NCI-H2107 (cell line): Measurements from ENCODE around the gene ADNP2.

Experiments
- DNase-seq: peaks from one replicate; lab custom pipeline; 2025; lab: John Stamatoyannopoulos, UW

The ADNP2 gene

DNA sequence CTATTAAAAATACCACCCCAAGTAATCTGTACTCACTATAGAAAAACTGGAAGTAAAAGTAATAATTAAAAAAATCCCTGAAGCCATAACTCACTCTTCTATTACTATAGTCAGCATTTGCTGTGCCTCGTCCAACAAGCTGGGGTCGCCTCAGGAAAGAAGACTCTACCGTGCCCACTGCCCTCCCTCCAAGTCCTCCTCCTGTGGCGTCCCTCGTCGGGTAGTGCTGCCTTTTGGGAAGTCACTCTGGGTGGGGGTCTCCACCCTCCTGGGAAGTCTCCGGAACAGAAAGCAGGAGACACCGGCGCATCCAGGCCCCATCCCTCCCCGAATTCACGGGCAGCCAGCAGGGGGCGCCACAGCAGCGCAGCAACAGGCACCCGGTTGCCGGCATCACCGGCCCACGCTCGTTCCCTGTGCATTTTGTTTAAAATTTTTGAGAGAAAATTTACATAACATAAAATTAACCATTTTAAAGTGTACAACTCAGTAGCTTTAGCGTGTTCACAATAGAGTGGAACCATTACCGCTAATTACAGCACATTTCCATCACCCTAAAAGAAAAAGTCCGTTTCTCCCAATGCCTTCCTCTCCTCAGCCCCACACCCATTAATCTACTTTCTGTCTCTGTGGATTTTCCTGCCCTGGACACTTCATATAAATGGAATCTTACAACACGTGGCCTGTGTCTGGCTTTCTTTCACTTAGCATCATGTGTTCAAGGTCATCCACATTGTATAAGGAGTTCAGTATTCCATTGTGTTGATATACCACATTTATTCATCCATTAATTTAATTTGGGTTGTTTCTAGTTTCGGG lies 62.2 kb downstream of the ADNP2 start:
- DNase-seq: no peak

DNA sequence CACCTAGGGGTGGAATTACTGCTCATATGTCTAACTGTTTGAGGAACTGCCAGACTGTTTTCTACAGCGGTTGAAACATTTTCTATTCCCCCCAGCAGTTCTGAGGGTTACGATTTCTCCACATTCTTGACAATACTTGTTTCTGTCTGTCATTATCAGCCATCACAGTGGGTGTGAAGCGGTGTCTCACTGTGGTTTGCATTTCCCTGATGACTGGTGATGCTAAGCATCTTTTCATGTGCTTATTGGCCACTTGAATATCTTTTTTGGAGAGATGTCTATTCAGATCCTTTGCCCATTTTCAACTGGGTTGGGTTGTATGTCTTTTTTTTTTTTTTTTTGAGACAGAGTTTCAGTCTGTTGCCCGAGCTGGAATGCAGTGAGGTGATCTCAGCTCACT lies 63.0 kb downstream of the ADNP2 start:
- no peak for DNase-seq

DNA sequence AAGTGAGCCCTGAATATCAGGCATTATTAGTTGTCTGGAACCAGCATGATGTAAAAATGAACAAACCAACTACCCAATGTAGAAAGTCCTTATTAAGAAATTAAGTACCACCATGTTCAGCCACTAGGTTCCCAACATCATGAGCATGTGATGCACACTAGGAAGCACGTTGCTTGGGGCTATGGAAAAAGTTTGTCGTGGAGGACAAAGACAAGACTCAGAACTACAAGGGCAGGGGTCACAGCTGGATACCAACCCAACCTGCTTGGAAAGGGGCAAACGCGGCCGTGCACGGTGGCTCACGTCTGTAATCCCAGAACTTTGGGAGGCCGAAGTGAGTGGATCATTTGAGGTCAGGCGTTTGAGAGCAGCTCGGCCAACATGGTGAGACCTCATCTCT lies 64.0 kb downstream of the ADNP2 start:
- DNase-seq: no peak

DNA sequence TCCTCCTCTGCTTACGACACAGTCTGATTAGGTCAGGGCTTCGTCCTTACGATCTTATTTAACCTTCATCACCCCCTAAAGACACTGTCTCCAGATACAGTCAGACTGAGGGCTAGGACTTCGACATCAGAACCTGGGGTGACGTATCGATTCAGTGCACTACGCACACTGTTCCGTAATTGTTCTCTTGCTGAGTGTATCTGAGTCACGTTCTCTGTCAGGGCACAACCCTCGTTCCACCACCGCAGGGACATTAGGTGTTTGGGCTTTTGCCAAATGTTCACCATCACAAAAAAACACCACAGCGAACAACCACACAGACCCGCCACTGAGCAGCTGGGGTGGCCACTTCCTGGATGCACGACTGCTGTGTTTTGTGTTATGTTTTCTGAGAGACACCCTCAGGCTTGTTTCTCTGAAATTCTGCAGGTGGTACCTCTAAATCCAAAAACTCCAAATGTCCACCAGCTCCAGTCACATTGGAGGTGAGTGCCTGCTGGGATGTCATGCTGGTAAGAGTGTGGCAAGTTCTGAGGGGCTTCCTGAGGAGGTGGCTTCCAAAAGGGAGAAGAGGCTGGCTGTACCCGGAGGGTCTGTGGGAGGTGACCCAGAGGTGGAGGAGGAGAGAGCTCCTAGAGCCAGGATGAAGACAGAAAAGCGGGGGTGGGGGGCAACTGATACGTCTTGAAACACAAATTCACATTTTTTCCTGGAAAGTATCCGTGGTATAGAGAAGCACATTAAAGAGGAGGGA lies 66.6 kb downstream of the ADNP2 start:
- DNase-seq: peak; percentile 14

DNA sequence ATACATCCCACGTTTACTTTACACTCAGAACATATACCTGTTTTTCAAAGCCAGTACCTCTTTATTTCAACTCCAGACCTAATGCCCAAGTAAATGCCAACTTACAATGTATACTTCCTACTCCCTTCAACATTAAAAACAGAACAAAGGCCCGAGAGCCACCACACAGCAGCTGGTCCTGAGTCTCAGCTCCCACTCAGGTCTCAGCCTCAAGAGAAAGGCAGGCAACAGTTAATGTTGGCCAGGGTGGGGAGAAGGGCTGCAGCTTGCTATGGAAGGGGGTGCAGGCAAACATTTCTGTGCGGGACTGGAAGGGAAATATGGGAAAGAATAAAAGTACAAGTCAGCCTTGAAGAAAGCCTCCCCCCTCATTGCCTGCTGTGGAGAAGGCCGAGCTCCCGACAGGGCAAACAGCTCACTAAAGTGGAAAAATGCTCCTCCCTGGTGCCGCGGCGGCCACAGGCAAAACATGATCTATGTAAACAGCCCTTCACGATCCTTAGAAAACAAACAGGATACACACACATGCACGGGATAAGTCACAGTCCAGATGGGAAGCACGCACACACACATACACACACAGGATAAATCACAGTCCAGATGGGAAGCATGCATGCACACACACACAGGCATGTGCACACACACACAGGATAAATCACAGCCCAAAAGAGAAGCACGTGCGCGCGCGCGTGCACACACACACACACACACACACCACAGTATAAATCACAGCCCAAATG lies 67.4 kb downstream of the ADNP2 start:
- DNase-seq: no peak

DNA sequence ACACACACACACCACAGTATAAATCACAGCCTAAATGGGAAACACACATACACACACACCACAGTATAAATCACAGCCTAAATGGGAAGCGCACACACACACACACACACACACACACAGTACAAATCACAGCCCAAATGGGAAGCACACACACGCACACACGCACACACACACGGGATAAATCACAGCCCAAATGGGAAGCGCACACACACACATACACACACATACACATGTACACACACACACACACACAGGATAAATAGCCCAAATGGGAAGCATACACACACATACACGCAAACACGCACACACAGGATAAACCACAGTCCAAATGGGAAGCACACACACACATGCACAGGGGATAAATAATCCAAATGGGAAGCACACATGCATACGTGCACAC lies 68.1 kb downstream of the ADNP2 start:
- DNase-seq: no peak

DNA sequence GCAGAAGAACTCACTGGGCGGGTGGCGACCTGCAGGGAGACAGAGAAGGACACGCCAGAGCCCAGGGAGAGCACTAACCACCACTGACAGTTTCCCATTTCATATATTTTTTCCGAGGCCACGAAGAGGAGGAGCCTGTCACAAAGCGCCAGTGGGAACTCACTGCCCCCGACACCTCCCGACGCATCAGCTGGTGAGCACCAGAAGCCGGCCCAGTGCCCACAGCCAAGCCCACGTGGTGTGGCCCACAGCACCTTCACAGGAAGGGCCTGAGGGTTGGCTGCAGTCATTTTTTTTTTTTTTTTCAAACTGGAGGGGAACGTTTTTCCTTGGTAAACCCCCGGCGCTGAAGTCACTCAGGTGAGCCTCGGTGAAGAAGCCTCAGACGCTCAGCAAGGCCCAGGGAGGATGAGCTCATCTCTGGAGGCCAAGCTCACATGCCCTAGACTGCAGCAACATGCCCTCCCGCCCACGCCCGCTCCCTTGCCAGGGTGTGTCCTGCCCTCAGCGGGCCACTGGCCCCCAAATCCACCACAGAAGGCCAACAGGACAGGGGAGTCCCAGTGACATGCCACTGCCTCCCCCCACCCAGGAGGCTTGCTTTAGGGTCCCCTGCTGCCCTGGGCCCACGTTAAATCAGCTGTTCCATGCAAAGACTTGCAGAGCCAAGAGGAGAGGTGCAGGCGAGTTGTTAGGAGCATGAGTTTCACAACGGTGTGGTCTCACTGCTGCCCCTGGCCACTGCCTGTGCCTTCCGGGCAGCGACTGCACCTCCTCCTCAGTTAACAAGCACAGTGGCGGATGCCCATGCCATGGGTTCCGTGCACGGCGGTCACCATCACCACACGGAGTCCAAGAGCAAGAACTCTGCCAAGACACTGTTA lies 70.1 kb downstream of the ADNP2 start:
- DNase-seq: no peak

DNA sequence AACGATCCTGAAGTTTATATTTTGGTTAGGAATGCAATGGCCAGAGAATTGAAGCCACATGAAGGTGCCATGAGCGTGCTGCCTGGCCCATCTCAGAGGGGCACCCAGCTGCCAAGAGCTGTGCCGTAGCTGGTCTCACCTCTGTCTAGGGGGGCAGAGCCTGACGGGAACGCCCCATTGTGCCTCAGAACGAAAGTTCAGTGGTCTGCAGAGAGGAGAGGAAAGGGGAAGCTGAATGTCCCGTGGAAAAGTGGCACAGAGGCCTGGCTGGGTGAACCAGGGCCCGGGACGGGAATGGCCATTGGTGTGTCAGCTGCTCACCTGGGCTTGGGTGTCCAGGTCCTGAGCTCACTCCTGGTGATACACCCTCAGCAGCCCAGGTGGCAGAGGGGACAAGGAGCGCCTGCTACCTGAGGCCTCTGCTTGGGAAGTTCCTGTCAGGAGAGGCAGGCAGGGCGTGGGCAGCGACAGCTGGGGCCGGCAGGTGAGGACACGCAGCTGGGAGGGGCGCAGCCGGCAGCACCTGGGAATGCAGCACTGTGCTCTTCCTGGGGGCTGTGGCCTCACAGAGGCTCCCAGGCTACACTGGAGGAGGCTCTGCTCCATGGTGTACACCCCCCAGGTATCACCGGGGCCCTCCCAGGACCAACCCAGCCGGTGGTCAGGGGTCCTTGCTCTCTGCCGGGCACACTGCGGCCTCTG lies 70.9 kb downstream of the ADNP2 start:
- peak; percentile 30 for DNase-seq

DNA sequence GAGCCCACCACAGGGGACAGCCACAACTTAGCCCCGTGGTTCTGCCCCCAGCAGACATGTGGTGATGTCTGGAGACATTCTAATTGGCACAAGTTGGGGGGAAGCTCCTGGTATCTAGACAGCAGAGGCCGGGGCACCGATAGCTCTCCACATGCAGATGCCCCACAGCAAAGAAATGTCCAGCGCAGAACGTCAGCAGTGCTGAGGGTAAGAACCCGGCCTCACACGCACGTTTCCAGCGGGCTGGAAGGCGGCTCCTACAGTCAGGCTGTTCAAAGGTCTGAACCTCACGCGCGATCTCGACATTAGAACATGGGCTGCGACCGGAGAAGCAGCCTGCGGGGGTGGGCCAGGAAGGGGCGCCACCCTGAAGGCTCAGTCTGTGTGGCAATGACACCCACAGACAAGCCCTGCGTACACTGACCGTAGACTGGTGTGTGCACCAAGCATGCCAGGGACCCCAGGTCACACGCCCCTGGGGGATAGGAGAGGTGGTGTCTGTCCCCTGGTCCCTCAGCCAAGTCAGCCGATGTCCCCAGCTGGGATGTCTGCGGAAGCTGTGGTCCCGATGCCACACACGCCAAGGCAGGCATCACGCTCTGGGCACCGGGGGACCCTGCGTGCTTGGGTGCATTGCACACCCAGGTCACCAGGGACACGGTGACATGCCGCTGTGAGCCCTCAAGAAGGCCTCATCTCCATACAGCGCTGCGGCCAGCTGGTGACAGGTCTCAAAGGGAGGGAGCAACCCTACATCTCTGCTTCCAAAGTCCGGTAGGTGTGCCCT lies 71.9 kb downstream of the ADNP2 start:
- no peak for DNase-seq

DNA sequence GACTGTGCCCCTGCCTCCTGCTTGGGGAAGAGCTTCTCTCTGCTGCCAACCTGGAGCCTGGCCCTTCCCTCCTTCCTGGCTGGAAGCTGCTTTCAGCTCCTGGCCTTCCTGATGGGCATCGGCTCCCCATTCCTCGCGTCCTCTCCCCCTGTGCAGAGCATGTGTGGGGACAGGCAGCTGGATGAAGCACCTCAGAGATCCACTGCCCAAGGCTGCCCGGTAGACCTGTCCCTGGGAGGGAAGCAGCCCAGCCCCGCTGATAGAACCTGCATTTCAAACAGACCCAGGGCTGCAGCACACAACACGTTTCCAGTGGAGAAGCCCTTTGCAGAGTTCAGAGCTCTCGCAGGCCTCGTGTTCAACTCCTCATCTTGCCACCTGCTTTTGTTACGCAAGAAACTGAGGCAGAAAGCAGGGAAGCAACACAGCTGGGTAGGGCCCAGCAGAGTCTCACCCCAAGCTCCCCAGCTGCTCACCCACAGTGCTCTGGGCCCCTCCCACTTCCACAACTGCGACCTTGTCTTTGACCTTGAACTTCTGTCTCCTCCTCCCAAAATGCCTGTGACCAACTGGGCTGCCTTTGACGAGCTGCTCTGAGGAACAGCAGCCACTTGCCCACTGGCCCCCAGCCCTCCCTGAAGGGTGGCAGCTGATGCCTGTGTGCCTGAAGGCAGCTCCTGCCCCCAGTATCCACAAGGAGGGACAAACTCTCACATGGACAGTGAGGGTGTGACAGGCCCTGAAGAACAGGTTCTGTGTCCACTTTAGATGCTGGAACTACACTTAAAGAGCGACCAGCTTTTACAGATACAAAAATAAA lies 72.8 kb downstream of the ADNP2 start:
- DNase-seq: no peak

DNA sequence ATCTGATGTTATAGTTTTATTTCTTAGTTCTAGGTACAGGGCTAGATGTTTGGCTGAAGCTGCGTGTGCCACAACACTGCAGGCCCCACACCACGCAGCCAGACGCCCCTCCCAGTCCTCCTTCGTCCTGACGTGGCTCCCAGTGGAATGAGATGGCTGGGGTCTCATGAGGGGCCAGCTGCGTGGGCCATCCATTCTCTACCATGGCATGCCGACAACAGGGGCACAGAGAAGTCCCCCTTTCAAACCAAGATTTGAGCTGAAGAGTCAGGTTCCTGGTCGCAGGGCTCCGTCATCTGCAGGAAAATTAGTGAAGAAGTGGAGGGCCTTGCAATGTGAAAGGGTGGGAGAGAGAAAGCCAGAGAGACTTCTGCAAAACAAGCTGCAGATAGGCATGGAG lies 73.8 kb downstream of the ADNP2 start:
- no peak for DNase-seq

DNA sequence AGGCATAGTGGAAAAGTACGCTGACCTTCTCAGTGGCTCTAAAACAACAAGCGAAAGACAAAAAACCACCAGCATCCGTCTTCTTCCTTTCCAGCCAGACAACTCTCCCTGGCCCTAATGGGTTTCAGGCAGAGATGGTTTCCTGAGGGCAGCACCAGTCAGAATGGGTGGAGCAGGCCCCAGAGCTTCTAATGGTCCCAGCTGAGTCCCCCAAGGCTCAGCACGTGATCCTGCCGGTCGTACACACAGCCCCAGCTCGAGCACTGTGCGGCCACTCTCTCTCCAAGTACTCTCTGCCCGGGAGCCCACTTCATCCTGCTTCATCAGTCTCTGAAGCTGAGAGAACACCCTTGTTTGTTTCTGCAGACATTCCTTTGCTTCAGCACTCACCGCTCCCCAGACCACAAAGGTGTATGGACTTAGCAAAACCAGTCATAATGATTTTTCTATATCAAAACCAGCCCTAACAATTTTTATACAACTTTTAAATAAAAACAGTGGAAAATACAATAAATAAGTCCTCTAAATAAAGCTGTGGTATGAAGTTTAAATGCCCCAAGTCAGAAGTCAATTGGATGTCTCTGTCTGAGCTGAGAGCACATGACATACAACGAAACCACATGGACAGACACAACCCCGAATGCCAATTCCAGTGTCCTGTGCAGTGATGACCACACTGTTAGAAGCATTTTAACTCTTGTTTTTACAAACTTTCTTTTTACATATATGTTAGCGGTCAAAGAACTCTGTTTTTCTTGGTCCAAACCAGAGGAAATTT lies 74.4 kb downstream of the ADNP2 start:
- no peak for DNase-seq

DNA sequence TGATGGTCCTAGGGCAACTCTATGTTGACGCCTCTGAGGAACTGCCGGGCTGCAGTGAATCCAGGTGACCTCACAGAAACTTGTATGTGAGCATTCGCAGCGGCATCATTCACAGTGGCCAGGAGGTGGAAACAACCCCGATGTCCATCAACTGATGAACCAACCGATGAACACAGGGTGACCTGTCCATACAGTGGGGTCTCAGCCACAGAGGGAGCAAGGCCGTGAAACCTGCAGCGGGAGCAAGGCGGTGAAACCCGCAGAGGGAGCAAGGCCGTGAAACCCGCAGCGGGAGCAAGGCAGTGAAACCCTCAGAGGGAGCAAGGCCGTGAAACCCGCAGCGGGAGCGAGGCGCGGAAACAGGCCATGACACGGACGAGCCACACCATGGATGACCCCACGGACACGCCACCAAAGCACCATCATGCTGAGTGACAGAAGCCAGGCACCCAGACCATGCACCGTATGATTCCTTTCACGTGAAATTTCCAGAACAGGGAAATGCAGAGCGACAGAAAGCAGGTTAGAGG lies 75.2 kb downstream of the ADNP2 start:
- no peak for DNase-seq

DNA sequence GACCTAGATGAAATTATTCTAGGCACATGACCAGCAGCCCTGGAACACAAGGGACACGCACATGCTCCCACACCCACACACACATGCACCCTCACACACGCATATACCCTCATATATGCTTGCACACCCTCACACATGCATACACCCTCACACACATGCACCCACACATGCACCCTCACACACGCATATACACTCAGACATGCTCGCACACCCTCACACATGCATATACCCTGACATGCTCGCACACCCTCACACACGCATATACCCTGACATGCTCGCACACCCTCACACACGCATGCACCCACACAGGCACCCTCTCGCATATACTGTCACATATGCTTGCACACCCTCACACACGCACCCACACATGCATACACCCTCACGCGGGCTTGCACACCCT lies 76.5 kb downstream of the ADNP2 start:
- no peak for DNase-seq

DNA sequence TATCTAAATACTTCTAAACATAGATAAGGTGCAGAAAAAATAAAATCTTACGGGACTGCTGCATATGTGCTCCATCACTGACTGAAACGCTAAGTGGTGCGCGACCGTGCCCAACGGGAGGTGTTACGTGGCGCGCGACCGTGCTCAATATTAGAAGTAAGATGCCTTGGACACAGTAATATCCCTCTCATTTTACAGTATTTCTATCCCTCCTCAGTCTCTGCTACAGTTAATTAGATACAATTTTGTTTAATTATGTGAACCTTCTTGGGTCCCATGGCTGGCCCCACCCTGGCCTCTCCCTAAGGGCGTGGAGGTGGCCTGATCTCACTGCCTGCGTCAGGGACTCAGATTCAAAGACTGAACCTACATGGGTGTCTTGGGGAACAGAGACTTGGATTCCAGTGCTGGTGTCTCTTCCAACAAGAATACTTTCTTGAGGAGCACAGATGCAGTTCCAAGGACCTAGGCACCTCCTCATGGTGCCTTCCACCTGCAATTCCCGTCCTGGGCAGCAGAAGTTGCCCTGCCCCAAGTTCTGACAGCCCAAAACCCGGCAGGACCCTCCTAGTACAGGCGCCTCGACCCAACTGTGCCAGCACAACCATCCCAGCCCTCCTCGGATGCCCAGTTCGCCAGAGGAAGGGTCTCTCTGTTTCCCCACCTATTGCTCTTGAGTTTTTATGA lies 79.0 kb downstream of the ADNP2 start:
- DNase-seq: no peak

DNA sequence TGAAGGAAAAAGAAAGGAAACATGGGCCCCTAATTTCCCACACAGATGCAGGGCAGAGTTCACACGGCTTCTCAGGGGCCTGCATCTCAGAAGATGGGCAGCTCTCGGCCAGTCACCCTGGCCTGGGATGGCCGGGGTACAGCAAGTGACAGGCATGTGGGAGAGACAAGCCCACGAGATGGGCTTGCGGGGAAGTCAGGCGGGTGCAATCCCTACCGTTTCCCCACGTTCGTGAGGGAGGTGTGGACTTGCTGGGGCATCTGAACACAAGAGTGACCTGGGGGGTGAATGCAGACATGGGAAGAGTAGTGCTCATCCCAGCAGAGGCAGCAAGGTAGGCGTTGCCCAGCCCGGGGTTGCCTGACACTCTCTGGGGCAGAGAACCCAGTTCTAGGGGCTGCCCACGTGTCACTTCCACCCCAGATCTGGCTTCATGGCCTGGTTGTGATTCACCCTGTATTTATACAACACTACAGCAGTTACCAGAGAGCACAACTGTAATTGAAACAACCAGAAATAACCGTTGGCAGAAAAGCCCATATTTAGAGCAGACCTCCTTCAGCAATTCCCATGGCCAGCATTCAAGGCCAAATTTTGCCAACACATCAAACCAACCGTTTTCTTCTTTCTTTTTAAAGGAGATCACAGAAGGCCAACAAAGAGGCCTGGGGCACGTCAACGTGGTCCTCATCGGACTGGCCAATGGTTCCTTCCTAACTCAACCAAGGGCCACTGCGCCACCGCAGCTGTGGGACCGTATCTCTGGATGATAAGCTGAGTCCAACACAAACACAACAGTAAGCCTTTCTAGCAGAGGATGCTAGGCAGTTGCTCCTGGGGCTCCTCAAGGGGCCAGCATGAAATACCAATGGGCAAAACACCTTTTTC lies 79.8 kb downstream of the ADNP2 start:
- no peak for DNase-seq

DNA sequence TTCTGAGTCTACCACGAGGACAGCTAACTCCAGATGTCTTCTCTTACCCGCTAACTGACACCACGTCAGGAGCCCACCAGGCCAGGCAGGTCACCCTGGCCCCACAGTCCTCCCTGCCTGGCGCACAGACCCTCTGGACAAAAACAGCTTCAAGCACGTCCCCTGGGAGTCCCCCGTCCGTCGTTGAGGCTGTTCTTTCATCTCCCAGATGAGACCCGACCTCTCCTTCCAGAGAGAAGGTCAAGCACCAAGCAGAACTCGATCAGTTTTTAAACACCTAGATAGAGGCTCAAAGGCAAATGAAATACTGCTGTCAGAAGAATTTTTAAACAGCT lies 80.4 kb downstream of the ADNP2 start:
- no peak for DNase-seq
